Measurements from ENCODE around the gene UNCX.
"Not testable (repeated sequence)": the region's sequence is repeated elsewhere in the genome, so short reads cannot be mapped to it uniquely, and the experiment has no call there.

Gene UNCX

DNA sequence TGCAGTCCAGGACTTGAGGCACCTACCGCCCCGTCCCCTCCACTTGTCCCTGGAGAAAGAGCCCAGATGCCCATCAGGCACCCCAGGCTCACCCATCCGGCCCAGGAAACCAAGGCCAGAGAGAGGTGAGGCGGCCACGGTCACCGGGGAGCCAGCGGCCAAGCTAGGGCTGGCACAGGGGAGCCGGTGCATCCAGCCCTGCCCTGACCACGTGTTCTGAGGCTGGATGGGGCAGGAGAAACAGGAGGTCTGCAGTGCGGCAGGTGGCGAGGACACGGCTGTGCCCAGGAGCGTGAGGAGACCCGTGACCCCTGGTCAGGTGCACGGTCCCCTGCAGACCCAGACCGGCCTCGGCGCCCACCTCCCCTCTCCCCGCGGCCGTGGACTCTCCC is 27.6 kb downstream of the UNCX start:
- no peak for DNase-seq

GRCh38 chr7:1261036-1261435 is 28.4 kb downstream of the UNCX start:
- not testable (repeated sequence) for DNase-seq

GRCh38 chr7:1262441-1262840 is 29.8 kb downstream of the UNCX start:
- no peak for DNase-seq

GRCh38 chr7:1263391-1263951 is 30.8 kb downstream of the UNCX start:
- no peak for DNase-seq

GRCh38 chr7:1264345-1265280 is 31.9 kb downstream of the UNCX start:
- DNase-seq: no peak

GRCh38 chr7:1267016-1267900 is 34.6 kb downstream of the UNCX start:
- no peak for DNase-seq

- DNase-seq: no peak
Measured at GRCh38 chr7:1268076-1268815, 35.6 kb downstream of the UNCX start.

- no peak for DNase-seq
Measured at GRCh38 chr7:1268866-1269265, 36.2 kb downstream of the UNCX start.

DNA sequence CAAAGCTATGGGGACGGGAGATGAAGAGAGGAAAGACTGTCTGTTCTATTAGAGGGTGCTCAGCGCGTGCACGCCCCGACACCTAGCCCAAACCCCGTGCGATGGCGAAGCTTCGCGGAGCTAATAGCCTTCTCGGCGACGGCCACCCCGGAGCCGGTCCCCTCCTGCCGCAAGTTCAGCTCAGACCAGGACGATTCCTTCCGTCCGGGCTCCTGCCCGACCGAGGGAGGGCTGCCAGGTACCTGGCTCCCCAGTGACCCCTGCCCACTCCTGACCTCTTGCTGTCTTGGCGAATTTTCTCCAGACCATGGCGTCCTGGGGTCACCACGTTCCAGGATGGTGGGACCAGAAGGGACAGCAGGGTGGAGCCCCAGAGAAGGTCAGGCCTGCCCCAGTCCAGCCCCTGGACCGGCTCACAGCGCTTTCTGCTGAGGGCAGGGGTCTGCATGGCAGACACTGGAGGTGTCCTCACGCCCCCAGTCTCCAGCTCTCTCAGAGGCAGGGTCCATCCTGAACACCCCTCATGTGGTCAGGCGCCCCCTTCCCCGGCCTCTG is 36.7 kb downstream of the UNCX start:
- no peak for DNase-seq

DNA sequence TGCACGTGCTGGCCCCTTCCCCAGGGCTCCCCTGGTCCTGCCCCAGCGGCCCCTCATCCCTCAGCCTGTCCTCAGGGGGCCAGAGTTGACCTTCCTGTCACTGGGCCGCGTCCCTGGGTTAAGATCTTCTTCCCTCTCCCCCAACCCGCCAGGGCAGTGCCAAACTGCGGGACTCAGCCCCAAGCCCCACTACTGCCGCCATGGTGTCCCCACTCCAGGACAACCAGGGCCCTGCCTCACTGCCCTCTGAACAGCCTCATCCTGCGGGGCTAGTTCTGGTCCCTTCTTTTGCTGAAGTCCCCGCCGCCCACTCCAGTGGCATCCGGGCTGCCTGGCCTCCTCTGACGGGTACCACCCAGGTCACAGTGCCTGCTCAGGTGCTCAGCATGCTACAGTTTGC is 37.5 kb downstream of the UNCX start:
- no peak for DNase-seq

GRCh38 chr7:1271046-1271445 is 38.4 kb downstream of the UNCX start:
- DNase-seq: no peak

DNA sequence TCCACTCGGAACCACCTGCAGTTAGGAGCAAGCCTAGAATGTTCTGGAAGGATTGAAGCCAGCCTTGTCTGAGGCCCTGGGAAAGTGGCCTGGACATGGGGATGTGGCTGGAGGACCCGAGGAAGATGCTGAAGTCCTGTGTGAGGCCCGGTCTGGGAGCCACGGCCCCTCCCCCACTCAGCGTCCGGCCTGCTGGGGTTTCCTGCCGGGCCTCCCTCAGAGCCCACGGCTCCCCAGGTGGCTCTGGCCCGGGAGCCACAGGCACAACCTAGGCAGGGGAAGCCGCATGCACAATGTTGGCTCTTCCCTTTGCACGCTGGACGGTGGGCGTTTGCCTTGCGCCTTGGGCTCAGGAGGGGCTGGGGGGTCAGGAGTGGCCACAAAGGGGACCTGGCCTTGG is 39.0 kb downstream of the UNCX start:
- DNase-seq: no peak

DNA sequence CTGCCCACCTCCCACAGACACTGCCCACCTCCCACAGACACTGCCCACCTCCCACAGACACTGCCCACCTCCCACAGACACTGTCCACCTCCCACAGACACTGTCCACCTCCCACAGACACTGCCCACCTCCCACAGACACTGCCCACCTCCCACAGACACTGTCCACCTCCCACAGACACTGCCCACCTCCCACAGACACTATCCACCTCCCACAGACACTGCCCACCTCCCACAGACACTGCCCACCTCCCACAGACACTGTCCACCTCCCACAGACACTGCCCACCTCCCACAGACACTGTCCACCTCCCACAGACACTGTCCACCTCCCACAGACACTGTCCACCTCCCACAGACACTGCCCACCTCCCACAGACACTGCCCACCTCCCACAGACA is 39.5 kb downstream of the UNCX start:
- not testable (repeated sequence) for DNase-seq

DNA sequence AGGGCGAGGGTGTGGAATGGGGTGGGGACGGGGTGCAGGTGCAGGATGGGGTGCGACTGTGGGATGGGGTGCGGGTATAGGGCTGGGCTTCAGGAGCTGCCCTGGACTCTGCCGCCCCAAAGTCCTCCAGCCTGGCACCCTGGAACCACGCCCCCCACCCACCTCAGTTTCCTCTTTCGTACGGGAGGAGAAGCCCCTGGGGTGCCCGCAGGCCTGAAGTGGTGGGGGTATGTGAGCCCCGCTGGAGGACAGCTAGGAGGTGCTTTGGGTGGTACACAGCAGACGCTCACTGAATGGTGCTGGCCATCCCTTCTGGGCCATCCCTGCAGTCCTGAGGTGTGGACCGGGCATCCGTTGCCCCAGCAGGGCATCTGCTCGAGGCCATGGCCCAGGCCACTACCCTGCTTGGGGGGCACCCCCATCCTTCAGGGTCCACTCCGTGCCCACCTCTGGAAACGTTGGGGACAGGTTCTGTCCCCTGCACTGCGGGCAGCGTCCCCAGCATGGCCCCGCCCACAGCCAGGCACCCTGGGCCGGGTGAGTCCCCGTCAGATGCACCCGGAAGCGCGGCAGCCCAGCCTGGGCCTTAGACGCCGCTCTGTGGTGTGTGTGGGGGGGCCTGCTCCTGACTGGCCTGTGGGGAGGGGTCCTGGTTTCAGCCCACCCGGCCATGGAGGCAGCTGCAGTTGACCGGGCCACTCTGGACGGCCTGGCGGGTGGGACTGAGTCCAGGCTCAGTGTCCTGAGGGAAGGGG is 41.6 kb downstream of the UNCX start:
- no peak for DNase-seq

GRCh38 chr7:1274876-1275375 is 42.3 kb downstream of the UNCX start:
- no peak for DNase-seq

GRCh38 chr7:1275451-1276381 is 43.0 kb downstream of the UNCX start:
- peak; percentile 77 for DNase-seq

- DNase-seq: no peak
Measured at GRCh38 chr7:1276626-1277175, 44.0 kb downstream of the UNCX start.

- DNase-seq: no peak
Measured at GRCh38 chr7:1278543-1278942, 45.9 kb downstream of the UNCX start.

- no peak for DNase-seq
Measured at GRCh38 chr7:1279041-1279440, 46.4 kb downstream of the UNCX start.

DNA sequence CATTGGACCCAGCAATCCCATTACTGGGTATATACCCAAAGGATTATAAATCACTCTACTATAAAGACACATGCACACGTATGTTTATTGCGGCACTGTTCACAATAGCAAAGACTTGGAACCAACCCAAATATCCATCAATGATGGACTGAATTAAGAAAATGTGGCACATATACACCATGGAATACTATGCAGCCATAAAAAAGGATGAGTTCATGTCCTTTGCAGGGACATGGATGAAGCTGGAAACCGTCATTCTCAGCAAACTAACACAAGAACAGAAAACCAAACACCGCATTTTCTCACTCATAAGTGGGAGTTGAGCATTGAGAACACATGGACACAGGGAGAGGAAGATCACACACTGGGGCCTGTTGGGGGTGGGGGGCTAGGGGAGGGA is 47.2 kb downstream of the UNCX start:
- not testable (repeated sequence) for DNase-seq
